GM12801 (cell line): ENCODE measurements around the gene ZMAT5.

ENCODE experiments used
- CTCF ChIP-seq: IDR thresholded peaks from one replicate; pipeline ENCODE4 v1.5.1; 2011; ENCODE audit warnings: control low read depth; ENCODE audit not compliant: insufficient read length; ENCODE audit errors: extremely low read depth

Gene ZMAT5

DNA sequence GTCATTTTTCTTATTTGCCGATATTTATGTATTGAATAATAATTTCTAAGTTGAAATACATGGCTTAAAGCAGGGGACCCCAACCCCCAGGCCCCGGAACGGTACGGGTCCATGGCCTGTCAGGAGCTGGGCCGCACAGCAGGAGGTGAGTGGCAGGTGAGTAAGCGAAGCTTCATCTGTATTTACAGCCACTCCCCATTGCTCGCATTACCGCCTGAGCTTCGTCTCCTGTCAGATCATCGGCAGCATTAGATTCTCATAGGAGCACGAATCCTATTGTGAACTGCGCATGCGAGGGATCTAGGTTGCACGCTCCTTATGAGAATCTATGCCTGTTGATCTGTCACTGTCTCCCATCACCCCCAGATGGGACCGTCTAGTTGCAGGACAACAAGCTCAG is 4.5 kb downstream of the ZMAT5 start:
- no peak for TF ChIP-seq CTCF

GRCh38 chr22:29758959-29759358 is 7.8 kb downstream of the ZMAT5 start:
- no peak for TF ChIP-seq CTCF

DNA sequence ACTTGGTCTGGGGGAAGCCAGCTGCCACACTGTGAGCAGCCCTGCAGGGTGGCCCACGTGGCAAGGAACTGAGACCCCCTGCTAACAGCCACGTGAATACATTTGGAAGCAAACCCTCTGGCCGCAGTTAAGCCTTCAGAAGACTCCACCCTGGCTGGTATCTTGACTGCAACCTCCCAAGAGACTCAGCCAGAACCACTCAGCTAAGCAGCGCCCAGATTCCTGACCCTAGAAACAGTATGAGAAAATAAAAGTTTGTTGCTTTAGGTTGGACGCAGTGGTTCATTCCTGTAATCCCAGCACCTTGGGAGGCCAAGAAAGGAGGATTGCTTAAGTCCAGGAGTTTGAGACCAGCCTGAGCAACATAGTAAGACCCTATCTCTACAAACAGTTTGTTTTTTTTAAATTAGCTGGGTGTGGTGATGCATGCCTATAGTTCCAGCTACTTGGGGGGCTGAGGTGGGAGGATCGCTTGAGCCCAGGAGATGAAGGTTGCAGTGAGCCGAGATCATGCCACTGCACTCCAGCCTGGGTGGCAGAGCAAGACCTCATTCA is 8.7 kb downstream of the ZMAT5 start:
- TF ChIP-seq CTCF: no peak

GRCh38 chr22:29757096-29757495 is 9.7 kb downstream of the ZMAT5 start:
- TF ChIP-seq CTCF: no peak

- no peak for TF ChIP-seq CTCF
These were observed 10.5 kb downstream of the ZMAT5 start for GRCh38 chr22:29756341-29756740.

DNA sequence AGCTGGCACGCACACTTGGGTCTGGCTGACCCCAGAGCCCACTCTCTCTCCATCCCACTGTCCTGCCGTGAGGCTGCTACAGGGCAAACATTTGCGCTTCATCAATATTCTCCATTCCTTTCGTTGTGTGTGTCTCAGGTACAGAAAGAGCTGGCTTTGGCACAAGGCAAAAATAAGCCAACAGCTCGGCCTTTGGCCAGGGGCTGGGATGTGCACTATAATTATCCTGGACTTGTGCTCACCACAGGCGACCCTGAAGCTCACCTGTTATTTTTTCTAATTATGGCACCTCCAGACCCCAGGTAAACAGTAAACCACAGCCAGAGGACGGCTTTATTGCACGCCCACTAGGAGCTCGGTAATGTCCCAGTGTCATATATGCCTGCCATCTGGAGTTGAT is 10.9 kb downstream of the ZMAT5 start:
- no peak for TF ChIP-seq CTCF

DNA sequence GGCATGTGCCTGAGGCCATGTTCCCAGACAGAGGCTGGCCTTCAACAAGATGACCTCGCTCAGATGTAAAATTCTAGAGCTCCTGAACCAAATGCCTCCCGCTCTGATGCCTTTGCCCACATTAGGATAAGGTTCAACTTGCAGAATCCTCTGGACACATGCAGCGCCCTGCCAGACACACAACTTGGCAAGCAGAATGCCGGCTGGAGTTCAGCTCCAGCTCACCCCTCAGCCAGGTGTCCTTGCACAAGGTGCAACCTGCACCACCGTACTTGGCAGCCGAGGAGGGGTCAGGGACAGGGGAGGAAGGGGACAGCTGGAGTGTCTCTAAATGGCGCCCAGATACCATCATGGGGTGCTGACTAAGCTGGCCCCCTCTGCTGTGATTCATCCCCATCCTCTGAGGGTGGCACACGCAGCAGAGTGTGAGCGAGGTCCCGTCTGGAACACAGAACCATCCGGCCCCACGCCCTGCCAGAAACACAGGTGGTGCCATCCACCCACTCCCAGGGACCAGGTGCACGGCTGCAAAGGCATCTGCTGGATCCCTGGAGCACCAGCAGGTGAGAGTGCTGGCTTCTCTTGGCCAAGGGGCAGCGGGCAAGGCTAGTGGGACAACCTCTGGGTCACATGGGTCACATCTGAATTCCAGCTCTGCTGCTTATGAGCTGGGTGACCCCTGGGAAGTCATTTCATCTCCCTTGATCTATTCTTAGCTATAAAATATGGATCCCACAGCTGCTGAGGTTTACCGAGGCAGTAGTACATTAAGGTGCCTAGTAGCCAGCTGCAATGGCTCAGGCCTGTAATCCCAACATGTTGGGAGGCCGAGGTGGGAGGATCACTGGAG is 12.8 kb downstream of the ZMAT5 start:
- TF ChIP-seq CTCF: no peak
